ENCODE measurements around the gene IL9R.

DNA sequence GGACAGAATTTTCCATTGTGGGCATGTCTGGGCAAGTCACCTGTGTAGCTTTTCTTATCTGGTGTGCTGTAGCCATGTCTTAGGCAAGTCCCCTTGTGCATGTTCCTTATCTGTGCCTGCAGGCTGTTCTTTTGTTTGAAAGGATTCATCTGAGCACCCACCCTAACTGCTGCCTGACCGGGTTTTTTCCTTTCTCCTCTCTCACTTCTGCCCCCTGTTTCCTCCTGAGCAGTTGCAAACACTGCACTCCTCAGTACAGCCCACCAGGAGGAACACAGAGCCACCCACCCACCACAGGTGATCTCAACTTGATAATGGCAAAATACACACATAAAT lies 29.2 kb upstream of the IL9R start:
- TF ChIP-seq POLR2A (IDR thresholded peaks at IDR 0.05; ENCODE audit: borderline replicate concordance, extremely low read depth, insufficient read depth, insufficient read length) (no peak), POLR2AphosphoS5 (IDR thresholded peaks at IDR 0.05; ENCODE audit: low read depth, low read length) (no peak), EZH2phosphoT487 (IDR thresholded peaks at IDR 0.05; ENCODE audit: borderline replicate concordance) (no peak)
- TF ChIP-seq, protein P1, sequence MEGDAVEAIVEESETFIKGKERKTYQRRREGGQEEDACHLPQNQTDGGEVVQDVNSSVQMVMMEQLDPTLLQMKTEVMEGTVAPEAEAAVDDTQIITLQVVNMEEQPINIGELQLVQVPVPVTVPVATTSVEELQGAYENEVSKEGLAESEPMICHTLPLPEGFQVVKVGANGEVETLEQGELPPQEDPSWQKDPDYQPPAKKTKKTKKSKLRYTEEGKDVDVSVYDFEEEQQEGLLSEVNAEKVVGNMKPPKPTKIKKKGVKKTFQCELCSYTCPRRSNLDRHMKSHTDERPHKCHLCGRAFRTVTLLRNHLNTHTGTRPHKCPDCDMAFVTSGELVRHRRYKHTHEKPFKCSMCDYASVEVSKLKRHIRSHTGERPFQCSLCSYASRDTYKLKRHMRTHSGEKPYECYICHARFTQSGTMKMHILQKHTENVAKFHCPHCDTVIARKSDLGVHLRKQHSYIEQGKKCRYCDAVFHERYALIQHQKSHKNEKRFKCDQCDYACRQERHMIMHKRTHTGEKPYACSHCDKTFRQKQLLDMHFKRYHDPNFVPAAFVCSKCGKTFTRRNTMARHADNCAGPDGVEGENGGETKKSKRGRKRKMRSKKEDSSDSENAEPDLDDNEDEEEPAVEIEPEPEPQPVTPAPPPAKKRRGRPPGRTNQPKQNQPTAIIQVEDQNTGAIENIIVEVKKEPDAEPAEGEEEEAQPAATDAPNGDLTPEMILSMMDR (IDR thresholded peaks at IDR 0.05 in 2 of 3, conservative IDR thresholded peaks at IDR 0.05 in 1 of 3; ENCODE audit: borderline replicate concordance in 1 of 3, insufficient read depth in 1 of 3, low read depth in 2 of 3, low read length in 2 of 3) = no peak
- TF ChIP-seq, protein P2, sequence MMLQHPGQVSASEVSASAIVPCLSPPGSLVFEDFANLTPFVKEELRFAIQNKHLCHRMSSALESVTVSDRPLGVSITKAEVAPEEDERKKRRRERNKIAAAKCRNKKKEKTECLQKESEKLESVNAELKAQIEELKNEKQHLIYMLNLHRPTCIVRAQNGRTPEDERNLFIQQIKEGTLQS (IDR thresholded peaks at IDR 0.05) = no peak

Measured in HCT116 (cell line).